ENCODE measurements around the gene VANGL1.

GRCh38 chr1:115746021-115746690 lies 104.4 kb downstream of the VANGL1 start:
- TF ChIP-seq REST (IDR thresholded peaks at IDR 0.05): no peak
- no peak for TF ChIP-seq CTCF (IDR thresholded peaks at IDR 0.05; ENCODE audit: low read depth, low read length, missing input control)
- TF ChIP-seq JUND (IDR thresholded peaks at IDR 0.05): no peak
- TF ChIP-seq RXRA (IDR thresholded peaks at IDR 0.05): no peak
- TF ChIP-seq MAX (IDR thresholded peaks at IDR 0.05): no peak
- TF ChIP-seq GABPA (IDR thresholded peaks at IDR 0.05 in 1 of 2, conservative IDR thresholded peaks at IDR 0.05 in 1 of 2): no peak
- TF ChIP-seq FOXA1 (IDR thresholded peaks at IDR 0.05): no peak

All from liver (tissue), 3 donors.